NB4 (cell line): Measurements from ENCODE around the gene TTC4.

ENCODE experiments used
- MYC ChIP-seq: IDR thresholded peaks from 2 replicates; pipeline ENCODE4 v1.6.1; 2011; ENCODE audit warnings: low read depth, low read length
- POLR2A ChIP-seq: IDR thresholded peaks from 2 replicates; pipeline ENCODE4 v1.6.1; 2011; ENCODE audit warnings: mild to moderate bottlenecking; ENCODE audit not compliant: insufficient read length; ENCODE audit errors: extremely low read depth
- TF ChIP-seq, protein P1 (sequence below): IDR thresholded peaks from one replicate; pipeline ENCODE4 v1.5.1; 2012; ENCODE audit warnings: low read depth, low read length
- TF ChIP-seq, protein P2 (sequence below): IDR thresholded peaks from 2 replicates; pipeline ENCODE4 v1.6.1; 2011; ENCODE audit warnings: low read depth, low read length

DNA sequence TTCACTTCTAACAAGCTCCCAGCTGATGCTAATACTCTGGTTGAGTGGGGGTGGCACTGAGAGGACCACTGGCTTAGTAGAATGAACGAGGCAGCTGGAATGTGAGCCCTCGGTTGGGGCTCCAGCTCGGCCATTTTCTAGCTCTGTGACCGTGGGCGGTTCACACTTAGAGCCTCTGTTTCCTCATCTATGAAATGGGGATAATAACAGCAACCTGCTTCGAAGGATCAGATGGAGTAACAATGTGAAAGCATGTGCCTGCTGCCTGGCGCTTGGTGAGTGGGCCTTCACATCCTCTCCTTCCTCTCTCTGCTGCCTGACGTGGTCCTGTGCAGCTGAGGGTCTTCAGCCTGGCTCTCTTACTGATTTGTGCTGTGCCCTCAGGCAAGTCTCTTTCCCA is 20.9 kb upstream of the TTC4 start:
- TF ChIP-seq, protein P1, sequence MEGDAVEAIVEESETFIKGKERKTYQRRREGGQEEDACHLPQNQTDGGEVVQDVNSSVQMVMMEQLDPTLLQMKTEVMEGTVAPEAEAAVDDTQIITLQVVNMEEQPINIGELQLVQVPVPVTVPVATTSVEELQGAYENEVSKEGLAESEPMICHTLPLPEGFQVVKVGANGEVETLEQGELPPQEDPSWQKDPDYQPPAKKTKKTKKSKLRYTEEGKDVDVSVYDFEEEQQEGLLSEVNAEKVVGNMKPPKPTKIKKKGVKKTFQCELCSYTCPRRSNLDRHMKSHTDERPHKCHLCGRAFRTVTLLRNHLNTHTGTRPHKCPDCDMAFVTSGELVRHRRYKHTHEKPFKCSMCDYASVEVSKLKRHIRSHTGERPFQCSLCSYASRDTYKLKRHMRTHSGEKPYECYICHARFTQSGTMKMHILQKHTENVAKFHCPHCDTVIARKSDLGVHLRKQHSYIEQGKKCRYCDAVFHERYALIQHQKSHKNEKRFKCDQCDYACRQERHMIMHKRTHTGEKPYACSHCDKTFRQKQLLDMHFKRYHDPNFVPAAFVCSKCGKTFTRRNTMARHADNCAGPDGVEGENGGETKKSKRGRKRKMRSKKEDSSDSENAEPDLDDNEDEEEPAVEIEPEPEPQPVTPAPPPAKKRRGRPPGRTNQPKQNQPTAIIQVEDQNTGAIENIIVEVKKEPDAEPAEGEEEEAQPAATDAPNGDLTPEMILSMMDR = no peak
- TF ChIP-seq, protein P2, sequence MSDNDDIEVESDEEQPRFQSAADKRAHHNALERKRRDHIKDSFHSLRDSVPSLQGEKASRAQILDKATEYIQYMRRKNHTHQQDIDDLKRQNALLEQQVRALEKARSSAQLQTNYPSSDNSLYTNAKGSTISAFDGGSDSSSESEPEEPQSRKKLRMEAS = no peak
- TF ChIP-seq POLR2A (no peak), MYC (no peak)
